Muscle of back (tissue), 13 donors: ENCODE data around the gene GJA10. TPM values are rescaled to one million over a fixed set of nuclear protein-coding genes. Genes with fewer than 3 reads are reported as not detected.
"Not testable (repeated sequence)": the region's sequence is repeated elsewhere in the genome, so short reads cannot be mapped to it uniquely, and the experiment has no call there.

Source experiments
- DNase-seq, 3 donors: peaks; one replicate each; pipeline versions ENCODE4 v3.0.0 to v3.0.0-alpha.2; 2013
- long read RNA-seq, 9 donors: transcript quantifications; one replicate each; lab custom pipeline, GENCODE V29; 2026
- polyA plus RNA-seq, 10 donors: library from polyadenylated mRNA; unstranded; fragments of 120-200 nt; gene quantifications; one replicate each; pipeline ENCODE4 v1.2.1, GENCODE V29; 2013; ENCODE audit not compliant: insufficient read length in 10 of 10

GJA10 gene
- not detected for polyA plus RNA-seq
- long read RNA-seq, donor 1: 0 reads
- long read RNA-seq, donor 2: 0 reads
- long read RNA-seq, donor 3: 0 reads
- long read RNA-seq, donor 4: 0 reads
- long read RNA-seq, donor 5: 0 reads
- long read RNA-seq, donor 6: 0 reads
- long read RNA-seq, donor 7: 0 reads
- long read RNA-seq, donor 8: 0 reads
- long read RNA-seq, donor 9: 0 reads

GRCh38 chr6:89894169-89894568 is at the start of gene GJA10:
TSS of gene GJA10 (plus strand) at chr6:89894469. CDS start at chr6:89894469, 0 bp downstream.
- no peak for DNase-seq

- DNase-seq: not testable (repeated sequence)
Measured at GRCh38 chr6:89847513-89847912, 46.8 kb upstream of the GJA10 start.

- DNase-seq: no peak
Measured at GRCh38 chr6:89853068-89853467, 41.2 kb upstream of the GJA10 start.

GRCh38 chr6:89858041-89858440 is 36.2 kb upstream of the GJA10 start:
- DNase-seq: no peak

GRCh38 chr6:89859744-89860143 is 34.5 kb upstream of the GJA10 start:
- DNase-seq: no peak

GRCh38 chr6:89862273-89862672 is 32.0 kb upstream of the GJA10 start:
- no peak for DNase-seq

- no peak for DNase-seq
Measured at GRCh38 chr6:89862698-89863097, 31.6 kb upstream of the GJA10 start.

GRCh38 chr6:89866024-89866678 is 28.1 kb upstream of the GJA10 start:
- DNase-seq: no peak

- DNase-seq: no peak
Measured at GRCh38 chr6:89873721-89874120, 20.5 kb upstream of the GJA10 start.

GRCh38 chr6:89874438-89874837 is 19.8 kb upstream of the GJA10 start:
- no peak for DNase-seq

- DNase-seq: no peak
Measured at GRCh38 chr6:89886378-89887120, 7.7 kb upstream of the GJA10 start.

- no peak for DNase-seq
Measured at GRCh38 chr6:89887452-89888137, 6.7 kb upstream of the GJA10 start.

GRCh38 chr6:89888138-89888514 is 6.1 kb upstream of the GJA10 start:
- no peak for DNase-seq

- DNase-seq: no peak
Measured at GRCh38 chr6:89888871-89889270, 5.4 kb upstream of the GJA10 start.

GRCh38 chr6:89890845-89891528 is 3.3 kb upstream of the GJA10 start:
- DNase-seq: not testable (repeated sequence)

- not testable (repeated sequence) for DNase-seq
Measured at GRCh38 chr6:89892577-89892976, 1.7 kb upstream of the GJA10 start.

GRCh38 chr6:89895276-89895874 is 1.1 kb downstream of the GJA10 start:
- DNase-seq: peak; percentile 42 to 86 (median 74)

- DNase-seq: not testable (repeated sequence)
Measured at GRCh38 chr6:89910001-89910901, 16.0 kb downstream of the GJA10 start.

GRCh38 chr6:89910902-89911240 is 16.6 kb downstream of the GJA10 start:
- no peak for DNase-seq

GRCh38 chr6:89916136-89916920 is 22.1 kb downstream of the GJA10 start:
- DNase-seq: no peak
